Measurements from ENCODE around the gene ING2.

DNA sequence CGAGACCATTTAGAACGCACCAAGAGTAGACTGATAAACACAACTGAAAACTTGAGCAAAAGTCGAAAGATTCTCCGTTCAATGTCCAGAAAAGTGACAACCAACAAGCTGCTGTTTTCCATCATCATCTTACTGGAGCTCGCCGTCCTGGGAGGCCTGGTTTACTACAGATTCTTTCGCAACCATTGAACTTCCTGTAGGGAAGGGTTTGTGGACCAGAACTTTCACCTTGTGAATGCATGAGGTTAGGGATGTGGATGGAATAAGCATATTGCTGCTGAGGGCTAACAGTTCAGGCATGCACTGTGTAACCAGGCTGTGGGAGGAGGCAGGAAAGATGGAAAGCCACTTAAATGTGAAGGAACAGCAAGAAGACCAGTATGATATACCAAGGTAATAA is 20.9 kb upstream of the ING2 start:
- TF ChIP-seq PPARA (CRISPR knock-in tag; IDR thresholded peaks at IDR 0.05; ENCODE audit: borderline replicate concordance) (no peak), CSDC2 (CRISPR knock-in tag; IDR thresholded peaks at IDR 0.05) (no peak), ARNTL (CRISPR knock-in tag; IDR thresholded peaks at IDR 0.05; ENCODE audit: borderline replicate concordance, low read depth) (no peak), ZNF8 (CRISPR knock-in tag; IDR thresholded peaks at IDR 0.05) (no peak), ESRRG (CRISPR knock-in tag; IDR thresholded peaks at IDR 0.05) (no peak), SNAI2 (CRISPR knock-in tag; IDR thresholded peaks at IDR 0.05) (no peak), ZNF70 (CRISPR knock-in tag; IDR thresholded peaks at IDR 0.05) (no peak)

Data from SK-N-SH treated with all-trans-retinoic acid at 6 μM for 48 hours (cell line).